ENCODE results near the gene LCN10.
"Not testable (repeated sequence)": the region's sequence is repeated elsewhere in the genome, so short reads cannot be mapped to it uniquely, and the experiment has no call there.

LCN10 gene

DNA sequence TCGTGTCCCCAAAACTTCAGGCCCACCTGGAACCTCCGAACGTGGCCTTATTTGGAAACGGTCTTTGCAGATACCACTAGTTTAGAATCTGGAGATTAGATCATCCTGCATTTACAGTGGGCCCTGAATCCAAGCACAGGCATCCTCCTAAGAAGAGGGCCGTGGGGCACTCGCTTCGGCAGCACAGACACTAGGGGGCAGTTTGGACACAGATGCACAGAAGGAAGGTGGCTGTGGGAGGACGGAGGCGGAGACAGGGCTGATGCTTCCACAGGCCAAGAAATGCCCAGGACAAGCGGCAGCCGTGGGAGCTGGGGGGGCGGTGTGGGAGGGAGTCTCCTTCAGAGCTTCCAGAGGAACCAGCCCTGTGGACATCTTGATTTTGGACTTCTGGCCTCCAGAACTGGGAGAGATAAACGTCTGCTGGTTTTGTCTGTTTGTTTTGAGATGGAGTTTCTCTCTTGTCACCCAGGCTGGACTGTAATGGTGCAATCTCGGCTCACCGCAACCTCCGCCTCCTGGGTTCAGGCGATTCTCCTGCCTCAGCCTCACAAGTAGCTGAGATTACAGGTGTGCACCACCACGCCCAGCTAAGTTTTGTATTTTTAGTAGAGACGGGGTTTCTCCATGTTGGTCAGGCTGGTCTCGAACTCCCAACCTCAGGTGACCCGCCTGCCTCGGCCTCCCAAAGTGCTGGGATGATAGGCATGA lies 18.2 kb upstream of the LCN10 start:
- DNase-seq (ENCODE audit: low read depth), result peak; percentile 58
- H3K4me3 ChIP-seq (ENCODE audit: low read depth, low read length), result not testable (repeated sequence)
- peak; percentile 59 for TF ChIP-seq CTCF (IDR thresholded peaks at IDR 0.05; ENCODE audit: insufficient read depth, low read depth, low read length, missing control alignments)

DNA sequence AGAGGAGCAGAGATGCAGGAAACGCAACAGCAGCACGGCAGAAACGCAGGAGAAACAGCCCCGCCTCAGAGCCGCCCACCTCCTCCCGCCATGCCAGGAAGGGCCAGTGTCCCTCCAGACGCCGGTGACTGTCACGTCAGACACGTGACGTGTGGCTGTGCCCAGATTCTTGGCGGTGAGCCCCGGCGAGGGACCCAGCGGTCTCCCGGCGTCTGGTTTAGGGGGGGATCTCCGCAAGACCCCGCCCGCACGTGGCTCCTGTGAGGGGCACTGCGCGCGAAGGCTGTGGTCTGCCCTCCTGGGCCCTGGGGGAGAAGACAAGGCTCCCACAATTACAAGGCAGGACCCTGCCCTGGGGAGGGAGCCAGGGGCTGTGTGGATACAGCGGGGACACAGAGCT lies 17.7 kb upstream of the LCN10 start:
- TF ChIP-seq CTCF (IDR thresholded peaks at IDR 0.05; ENCODE audit: insufficient read depth, low read depth, low read length, missing control alignments), result no peak
- DNase-seq (ENCODE audit: low read depth), result no peak
- no peak overlapping the region for H3K4me3 ChIP-seq (ENCODE audit: low read depth, low read length)

DNA sequence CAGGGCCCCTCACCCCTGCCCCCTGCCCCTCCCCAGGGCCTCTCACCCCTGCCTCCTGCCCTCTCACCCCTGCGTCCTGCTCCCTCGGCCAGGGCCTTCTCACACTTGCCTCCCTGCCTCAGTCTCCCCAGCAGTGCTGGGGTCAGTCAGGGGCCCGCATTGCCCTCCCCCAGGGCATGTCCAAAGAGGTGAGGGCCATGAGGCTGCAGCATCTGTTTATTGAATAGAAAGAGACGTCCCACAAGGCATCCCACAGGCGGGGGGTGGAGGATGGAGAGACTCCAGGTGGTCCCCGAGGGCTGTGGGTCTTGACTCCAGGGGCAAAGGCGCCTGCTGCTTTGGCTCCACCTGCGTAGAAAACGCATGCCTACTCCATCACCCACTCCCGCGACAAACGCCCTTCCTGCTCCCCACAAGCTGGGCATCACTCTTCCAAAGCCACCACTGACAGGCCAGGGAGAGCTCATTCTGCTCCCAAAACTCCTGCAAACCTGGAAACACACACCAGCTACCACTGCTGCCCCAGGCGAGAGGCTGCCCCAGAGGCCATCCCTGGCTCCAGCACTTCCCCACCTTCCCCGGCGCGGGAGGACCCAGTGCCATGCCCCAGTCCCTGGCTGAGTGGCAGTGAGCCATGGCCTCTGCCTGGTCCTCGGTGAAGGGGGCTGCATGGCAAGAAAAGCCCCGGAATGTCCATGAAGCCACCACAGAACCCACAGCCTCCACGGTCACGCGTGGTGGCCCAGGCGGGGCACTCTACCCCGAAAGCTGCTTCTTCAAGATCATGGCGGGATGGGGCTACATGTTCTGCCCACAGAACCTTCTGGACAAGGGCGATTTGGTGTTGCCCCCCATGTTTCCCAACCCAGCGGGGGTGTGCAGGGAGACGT lies 16.9 kb upstream of the LCN10 start:
- no peak overlapping the region for H3K4me3 ChIP-seq (ENCODE audit: low read depth, low read length)
- TF ChIP-seq CTCF (IDR thresholded peaks at IDR 0.05; ENCODE audit: insufficient read depth, low read depth, low read length, missing control alignments), result no peak
- no peak for DNase-seq (ENCODE audit: low read depth)

DNA sequence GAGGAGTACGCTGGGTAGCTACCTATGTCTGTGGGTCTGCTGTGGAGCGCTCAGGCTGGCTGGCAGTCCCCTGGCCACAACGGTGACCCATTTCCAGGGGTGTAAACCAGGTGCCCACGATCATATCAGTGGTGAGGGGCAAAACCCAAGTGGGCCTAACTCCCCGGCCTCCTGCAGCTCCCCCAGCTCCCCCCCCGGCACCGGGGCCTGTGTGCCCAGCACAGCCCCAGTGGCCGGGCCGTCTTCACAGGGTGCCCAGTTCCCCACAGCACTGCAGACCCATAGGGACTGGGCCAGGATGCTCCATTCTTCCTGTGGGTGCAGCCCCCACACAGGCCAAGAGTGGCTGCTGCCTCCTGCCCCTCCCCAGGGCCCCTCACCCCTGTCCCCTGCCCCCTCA lies 16.3 kb upstream of the LCN10 start:
- no peak for DNase-seq (ENCODE audit: low read depth)
- H3K4me3 ChIP-seq (ENCODE audit: low read depth, low read length), result no peak overlapping the region
- TF ChIP-seq CTCF (IDR thresholded peaks at IDR 0.05; ENCODE audit: insufficient read depth, low read depth, low read length, missing control alignments), result no peak

DNA sequence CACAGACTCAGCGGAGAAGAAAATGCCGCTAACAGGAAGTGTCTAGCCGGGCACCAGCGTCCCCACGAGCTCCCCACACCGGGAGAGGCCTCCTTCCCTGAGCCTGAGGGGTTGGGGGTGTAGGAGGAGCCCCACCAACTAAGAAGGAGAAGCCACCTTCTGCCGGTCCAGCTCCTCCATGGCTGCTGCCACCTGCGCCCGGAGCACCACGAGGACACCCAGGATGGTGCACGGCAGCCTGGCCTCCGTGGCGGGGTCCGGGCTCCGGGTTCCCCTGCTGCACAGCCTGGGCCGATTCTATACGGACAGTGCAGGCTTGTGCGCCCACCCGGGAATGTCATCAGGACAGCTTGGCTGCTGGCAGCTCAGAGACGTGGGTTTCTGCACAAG lies 15.0 kb upstream of the LCN10 start:
- no peak for TF ChIP-seq CTCF (IDR thresholded peaks at IDR 0.05; ENCODE audit: insufficient read depth, low read depth, low read length, missing control alignments)
- no peak for DNase-seq (ENCODE audit: low read depth)
- no peak overlapping the region for H3K4me3 ChIP-seq (ENCODE audit: low read depth, low read length)

GRCh38 chr9:136757328-136757727 lies 14.6 kb upstream of the LCN10 start:
- no peak overlapping the region for H3K4me3 ChIP-seq (ENCODE audit: low read depth, low read length)
- TF ChIP-seq CTCF (IDR thresholded peaks at IDR 0.05; ENCODE audit: insufficient read depth, low read depth, low read length, missing control alignments), result no peak
- no peak for DNase-seq (ENCODE audit: low read depth)

All from GM12865 (cell line).